ENCODE results near the gene SFMBT1.
A peak's percentile ranks its signal among the peaks of the same experiment; 100 is the strongest.
"Not testable (repeated sequence)": the region's sequence is repeated elsewhere in the genome, so short reads cannot be mapped to it uniquely, and the experiment has no call there.

SFMBT1 gene

GRCh38 chr3:53072653-53073552, 27.0 kb upstream of the SFMBT1 start:
- DNase-seq (ENCODE audit: low read depth in 2 of 2): peak; percentile 77 to 86

GRCh38 chr3:53071882-53072431, 26.1 kb upstream of the SFMBT1 start:
- no peak for DNase-seq (ENCODE audit: low read depth in 2 of 2)

GRCh38 chr3:53069422-53070068, 23.7 kb upstream of the SFMBT1 start:
- DNase-seq (ENCODE audit: low read depth in 2 of 2): no peak

- DNase-seq (ENCODE audit: low read depth in 2 of 2): no peak
Measured at GRCh38 chr3:53068176-53068575, 22.3 kb upstream of the SFMBT1 start.

- no peak for DNase-seq (ENCODE audit: low read depth in 2 of 2)
Measured at GRCh38 chr3:53067567-53067966, 21.7 kb upstream of the SFMBT1 start.

- no peak for DNase-seq (ENCODE audit: low read depth in 2 of 2)
Measured at GRCh38 chr3:53065841-53066480, 20.1 kb upstream of the SFMBT1 start.

- no peak for DNase-seq (ENCODE audit: low read depth in 2 of 2)
Measured at GRCh38 chr3:53062905-53063304, 17.0 kb upstream of the SFMBT1 start.

GRCh38 chr3:53056442-53056841, 10.6 kb upstream of the SFMBT1 start:
- DNase-seq (ENCODE audit: low read depth in 2 of 2): no peak

- DNase-seq (ENCODE audit: low read depth in 2 of 2): not testable (repeated sequence)
Measured at GRCh38 chr3:53054233-53054632, 8.4 kb upstream of the SFMBT1 start.

- DNase-seq (ENCODE audit: low read depth in 2 of 2): no peak
Measured at GRCh38 chr3:53051929-53052328, 6.1 kb upstream of the SFMBT1 start.

GRCh38 chr3:53049987-53050386, 4.1 kb upstream of the SFMBT1 start:
- DNase-seq (ENCODE audit: low read depth in 2 of 2): no peak

GRCh38 chr3:53046171-53047170, 598 bp upstream of the SFMBT1 start:
- DNase-seq (ENCODE audit: low read depth in 2 of 2): peak; percentile 47 to 49

GRCh38 chr3:53044711-53045517, 959 bp downstream of the SFMBT1 start:
- peak; percentile 32 to 49 for DNase-seq (ENCODE audit: low read depth in 2 of 2)

- no peak for DNase-seq (ENCODE audit: low read depth in 2 of 2)
Measured at GRCh38 chr3:53044371-53044710, 1.5 kb downstream of the SFMBT1 start.

- DNase-seq (ENCODE audit: low read depth in 2 of 2): no peak
Measured at GRCh38 chr3:53043738-53044137, 2.1 kb downstream of the SFMBT1 start.

GRCh38 chr3:53042651-53043050, 3.2 kb downstream of the SFMBT1 start:
- no peak for DNase-seq (ENCODE audit: low read depth in 2 of 2)

- no peak for DNase-seq (ENCODE audit: low read depth in 2 of 2)
Measured at GRCh38 chr3:53040351-53040820, 5.5 kb downstream of the SFMBT1 start.

- no peak for DNase-seq (ENCODE audit: low read depth in 2 of 2)
Measured at GRCh38 chr3:53039376-53039752, 6.5 kb downstream of the SFMBT1 start.

GRCh38 chr3:53038679-53039375, 7.0 kb downstream of the SFMBT1 start:
- DNase-seq (ENCODE audit: low read depth in 2 of 2): no peak
